ENCODE results near the gene SAMD4A.

SAMD4A gene

DNA sequence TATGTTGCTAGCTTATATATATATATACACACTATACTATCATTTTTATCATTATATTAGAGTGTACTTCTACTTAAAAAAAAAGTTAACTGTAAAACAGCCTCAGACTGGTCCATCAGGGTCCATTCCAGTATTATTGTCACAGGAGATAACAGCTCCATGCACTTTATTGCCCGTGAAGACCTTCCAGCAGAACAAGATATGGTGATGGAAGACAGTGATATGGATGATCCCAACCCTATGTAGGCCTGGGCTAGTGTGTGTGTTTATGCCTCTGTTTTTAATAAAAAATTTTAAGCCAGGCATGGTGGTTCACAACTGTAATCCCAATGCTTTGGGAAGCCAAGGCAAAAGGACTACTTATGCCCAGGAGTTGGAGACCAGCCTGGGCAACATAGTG lies 249.5 kb downstream of the SAMD4A start:
- TF ChIP-seq, protein P1, sequence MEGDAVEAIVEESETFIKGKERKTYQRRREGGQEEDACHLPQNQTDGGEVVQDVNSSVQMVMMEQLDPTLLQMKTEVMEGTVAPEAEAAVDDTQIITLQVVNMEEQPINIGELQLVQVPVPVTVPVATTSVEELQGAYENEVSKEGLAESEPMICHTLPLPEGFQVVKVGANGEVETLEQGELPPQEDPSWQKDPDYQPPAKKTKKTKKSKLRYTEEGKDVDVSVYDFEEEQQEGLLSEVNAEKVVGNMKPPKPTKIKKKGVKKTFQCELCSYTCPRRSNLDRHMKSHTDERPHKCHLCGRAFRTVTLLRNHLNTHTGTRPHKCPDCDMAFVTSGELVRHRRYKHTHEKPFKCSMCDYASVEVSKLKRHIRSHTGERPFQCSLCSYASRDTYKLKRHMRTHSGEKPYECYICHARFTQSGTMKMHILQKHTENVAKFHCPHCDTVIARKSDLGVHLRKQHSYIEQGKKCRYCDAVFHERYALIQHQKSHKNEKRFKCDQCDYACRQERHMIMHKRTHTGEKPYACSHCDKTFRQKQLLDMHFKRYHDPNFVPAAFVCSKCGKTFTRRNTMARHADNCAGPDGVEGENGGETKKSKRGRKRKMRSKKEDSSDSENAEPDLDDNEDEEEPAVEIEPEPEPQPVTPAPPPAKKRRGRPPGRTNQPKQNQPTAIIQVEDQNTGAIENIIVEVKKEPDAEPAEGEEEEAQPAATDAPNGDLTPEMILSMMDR (IDR thresholded peaks at IDR 0.05) = no peak

DNA sequence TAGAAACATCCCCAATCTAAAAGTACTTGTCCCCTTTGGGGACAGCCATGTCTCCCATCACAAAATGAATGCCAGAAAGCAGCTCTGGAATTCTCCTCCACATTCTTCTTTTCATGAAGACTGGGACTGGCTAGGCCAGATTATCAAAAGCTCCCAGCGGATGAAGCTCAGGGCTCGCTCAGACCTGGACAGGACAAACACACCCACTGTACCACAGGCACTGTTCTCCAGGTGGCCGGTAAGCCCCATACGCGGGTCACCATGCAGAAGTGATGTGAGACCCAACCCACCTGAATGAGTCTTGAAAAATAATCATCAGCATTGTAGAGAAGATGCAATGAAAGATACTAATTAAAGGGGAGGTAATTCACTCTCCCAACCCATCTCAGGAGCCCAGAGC lies 250.6 kb downstream of the SAMD4A start:
- TF ChIP-seq, protein P1 (IDR thresholded peaks at IDR 0.05) = no peak

DNA sequence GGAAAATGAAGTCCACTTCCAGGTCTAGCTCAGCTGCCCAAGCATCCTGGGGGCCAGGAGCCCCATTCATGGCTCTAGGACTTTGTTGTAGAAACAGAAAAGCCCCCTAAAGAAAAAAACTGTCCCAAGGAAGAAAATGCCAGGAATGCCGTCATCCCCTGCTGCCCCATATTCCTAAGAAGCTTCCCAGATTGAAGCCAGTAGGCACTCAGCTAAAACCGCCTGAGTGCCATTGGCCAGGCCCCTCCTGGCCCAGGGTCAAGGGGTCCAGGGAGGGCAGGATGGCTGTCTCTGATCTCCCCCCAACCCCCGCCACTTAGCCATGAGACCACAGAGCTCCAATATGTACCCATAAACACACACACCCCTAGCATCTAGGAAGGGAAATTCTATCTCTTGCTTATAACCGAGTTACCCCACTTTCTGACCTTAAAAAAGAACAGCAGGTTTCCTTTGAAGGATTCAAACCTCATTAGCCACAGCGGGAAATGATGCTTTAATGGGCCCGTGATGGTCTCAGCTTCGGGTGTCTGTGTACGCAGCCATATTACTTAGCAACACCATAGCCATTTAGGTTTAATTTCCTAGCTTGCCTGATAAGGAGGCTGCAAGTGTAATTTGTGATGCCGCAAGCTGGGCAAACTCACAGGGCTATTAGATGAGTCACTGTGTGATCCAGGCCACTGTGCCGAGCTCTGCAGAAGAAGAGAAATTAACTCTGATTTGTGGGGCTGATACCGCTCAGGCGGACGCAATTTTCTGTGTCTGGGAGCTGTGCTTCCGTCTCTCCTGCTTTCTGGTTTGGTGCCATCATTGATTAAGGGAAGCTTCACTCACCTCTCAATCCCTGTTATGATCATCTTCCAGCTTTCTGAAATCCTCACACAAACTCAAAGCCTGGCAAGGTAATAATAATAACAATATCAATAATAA lies 251.5 kb downstream of the SAMD4A start:
- TF ChIP-seq, protein P1 (IDR thresholded peaks at IDR 0.05) = no peak

DNA sequence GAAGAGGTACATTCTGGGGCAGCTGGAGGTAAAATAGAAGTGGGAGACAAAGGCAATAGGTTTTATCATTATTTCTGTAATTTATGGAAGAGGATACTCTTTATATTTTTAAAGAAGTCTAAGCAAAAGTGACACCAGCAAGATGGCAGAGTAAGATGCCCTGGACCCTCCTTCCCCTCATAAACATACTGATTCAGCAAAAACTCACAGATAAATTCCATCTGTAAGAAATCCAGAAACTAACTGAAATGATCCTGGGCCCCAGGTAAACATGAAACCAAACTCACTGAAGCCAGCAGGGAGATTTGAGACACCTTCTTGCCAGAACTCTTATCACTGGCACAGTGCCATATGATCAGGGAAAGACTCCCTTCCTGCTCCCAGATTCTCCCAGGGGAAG lies 255.8 kb downstream of the SAMD4A start:
- TF ChIP-seq, protein P1 (IDR thresholded peaks at IDR 0.05) = no peak

DNA sequence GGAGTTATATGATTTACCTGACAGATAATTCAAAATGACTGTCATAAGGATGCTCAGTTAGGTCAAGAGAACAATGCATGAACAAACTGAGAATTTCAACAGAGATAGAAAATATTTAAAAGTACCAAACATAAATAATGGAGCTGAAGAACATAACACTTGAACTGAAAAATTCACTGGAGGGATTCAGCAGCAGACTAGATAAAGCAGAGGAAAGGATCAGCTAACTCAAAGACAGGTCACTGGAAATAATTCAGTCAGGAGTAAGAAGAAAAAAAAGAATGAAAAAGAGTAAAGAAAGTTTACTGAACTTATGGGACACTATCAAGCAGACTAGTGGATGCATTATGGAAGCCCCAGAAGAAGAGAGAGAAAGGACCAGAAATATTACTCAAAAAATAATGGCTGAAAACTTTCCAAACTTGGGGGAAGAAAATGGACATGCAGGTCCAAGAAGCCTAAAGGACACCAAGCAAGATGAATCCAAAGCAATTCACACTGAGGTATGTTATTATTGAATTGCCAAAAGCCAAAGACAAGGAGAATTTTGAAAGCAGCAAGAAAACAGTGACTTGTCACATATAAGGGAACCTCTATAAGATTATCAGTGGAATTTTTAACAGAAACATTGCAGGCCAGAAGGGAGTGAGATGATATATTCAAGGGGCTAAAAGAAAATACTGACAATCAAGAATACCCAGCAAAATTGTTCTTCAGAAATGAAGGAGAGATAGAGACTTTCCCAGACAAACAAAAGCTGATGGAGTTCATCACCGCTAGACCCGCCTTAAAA lies 257.0 kb downstream of the SAMD4A start:
- TF ChIP-seq, protein P1 (IDR thresholded peaks at IDR 0.05) = no peak

DNA sequence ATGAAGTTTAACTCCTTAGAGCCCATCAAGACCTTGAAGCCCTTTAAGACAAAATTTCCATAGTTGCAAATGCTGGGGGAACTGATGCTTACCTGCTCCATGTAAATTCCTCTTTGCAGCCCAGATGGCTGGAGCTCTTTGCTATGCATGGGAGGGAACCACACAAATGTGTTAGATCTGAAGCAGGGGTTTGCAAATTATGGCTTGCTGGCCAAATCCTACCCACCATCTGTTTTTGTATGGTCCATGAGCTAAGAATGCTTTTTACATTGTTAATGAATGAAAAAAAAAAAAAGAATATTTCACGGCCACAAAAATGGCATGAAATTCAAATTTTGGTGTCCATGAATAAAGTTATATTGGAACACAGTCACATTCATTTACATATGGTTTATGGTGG lies 261.1 kb downstream of the SAMD4A start:
- TF ChIP-seq, protein P1 (IDR thresholded peaks at IDR 0.05) = no peak

DNA sequence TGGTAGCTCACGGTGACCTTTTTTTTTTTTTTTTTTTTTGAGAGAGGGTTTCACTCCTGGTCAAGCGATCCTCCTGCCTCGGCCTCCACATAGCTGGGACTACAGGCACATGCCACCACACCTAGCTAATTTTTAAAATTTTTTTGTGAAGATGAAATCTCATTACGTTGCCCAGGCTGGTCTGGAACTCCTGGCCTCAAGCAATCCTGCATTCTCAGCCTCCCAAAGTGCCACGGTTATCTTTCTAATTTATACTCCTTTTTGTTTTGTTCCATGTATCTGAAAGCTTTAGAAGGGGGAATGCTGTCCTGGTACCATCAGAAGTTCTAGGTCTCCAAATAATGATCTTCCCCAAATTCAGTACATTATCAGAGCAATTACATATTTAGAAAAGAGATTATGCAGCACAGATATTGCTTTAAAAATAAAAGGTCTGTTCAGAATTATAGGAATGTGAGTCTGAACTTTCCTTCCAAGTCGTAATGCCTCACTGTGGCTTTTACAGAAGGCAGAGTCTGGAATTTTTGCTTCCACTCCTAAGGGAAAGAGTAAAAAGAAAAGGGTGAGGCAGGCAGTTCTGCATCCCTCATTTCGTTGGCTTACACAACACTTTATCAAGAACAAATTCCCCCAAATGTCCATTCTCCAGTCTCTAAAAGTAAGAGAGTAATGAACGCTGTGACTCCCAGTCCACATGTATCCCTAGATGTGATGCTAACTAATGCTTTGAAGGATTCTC lies 262.7 kb downstream of the SAMD4A start:
- TF ChIP-seq, protein P1 (IDR thresholded peaks at IDR 0.05) = no peak

Measured in LNCAP (cell line).